HG03097 (cell line): Measurements from ENCODE around the gene CCDC175.

Experiments used
- ATAC-seq: cut with Tn5 transposase; IDR thresholded peaks from one replicate; pipeline ENCODE4 v1.9.1; 2021; ENCODE audit not compliant: unreplicated experiment, low FRiP score

The CCDC175 gene

DNA sequence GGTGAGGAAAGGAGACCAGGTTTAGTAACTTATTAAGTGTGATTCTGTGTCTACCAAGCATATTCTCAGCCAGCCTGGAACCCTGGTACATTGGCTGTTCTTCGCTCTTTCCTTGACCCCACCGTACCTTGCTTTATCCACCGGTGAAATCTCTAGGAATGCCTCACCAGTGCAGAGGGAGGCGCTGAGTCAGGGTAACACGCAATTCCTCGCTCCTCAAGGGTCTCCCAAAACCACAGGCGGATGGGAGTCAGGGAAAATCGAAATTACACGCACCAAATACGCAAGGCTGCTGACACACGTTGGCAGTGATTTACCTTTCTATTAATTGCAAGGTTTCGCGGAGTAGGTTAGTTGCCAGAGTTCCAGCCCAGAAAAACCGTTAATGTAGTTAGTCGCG lies 93.2 kb downstream of the CCDC175 start:
- ATAC-seq, result peak; percentile 0

DNA sequence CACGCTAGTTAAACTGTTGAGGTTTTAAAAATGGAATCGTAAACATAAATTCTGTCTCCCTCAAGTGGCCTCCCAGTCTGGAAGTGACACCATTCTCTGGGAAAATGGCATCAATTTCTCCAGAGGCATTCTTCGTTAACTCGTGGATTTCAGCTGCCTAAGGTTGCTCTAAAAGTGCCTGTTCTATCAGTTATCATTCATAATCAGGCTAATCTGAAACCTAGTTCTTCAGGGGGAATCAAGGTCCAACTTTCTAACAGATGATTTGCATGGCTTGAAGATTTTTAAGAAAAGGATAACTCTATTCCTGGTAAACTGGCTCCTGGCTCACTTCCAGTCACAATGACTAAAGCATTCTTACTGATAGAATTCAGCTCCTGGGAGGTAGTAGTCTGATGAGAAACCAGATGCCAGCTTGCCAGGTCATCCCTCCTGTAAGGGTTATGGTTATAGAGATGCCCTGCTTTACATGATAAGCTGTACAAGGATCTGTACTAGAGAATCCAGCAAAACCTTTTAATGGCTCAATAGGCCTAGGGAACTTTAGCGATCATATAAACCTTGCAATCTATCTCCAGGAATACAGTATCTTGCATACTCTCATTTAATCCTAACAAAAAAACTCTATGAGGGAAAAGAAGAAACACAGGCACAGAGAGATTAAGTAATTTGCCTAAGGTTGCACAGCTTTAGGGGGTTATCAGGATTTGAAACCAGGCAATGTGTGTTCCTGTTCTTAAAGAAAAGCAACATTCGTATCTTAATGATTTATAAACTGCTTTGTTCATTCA lies 93.9 kb downstream of the CCDC175 start:
- ATAC-seq, result no peak

DNA sequence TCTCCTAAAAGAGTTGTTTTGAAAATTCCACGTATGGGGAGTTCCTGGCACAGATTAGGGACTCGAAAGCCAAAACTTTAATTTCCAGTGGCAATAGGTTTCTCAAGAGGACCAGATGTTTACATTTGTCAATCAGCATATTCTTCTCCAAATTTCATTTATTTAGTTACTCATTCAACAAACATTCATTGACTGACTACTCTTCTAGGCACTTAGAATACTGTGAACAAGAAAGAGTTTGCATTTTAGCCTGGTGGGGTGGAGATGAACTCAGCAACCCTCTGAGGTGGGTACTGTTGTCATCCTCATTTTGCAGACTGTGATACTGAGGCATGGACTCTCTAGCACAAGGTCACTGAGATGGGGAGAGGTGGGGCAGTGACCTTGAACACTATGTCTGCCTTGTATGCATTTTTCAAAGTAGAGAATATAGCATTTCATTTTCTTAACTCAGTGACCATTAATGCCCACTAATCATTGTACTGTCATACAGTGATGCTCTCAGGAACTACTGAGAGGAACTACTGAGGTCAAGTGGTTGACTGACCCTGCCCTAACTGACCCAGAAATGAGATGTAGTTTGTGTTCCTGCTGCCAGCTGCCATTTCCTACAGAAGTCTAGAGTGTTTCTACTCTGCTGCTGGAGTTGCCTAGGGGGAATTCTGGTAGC lies 94.6 kb downstream of the CCDC175 start:
- no peak for ATAC-seq

- no peak for ATAC-seq
Measured at GRCh38 chr14:59481407-59481806, 95.2 kb downstream of the CCDC175 start.

- ATAC-seq, result no peak
Measured at GRCh38 chr14:59480166-59480565, 96.4 kb downstream of the CCDC175 start.

DNA sequence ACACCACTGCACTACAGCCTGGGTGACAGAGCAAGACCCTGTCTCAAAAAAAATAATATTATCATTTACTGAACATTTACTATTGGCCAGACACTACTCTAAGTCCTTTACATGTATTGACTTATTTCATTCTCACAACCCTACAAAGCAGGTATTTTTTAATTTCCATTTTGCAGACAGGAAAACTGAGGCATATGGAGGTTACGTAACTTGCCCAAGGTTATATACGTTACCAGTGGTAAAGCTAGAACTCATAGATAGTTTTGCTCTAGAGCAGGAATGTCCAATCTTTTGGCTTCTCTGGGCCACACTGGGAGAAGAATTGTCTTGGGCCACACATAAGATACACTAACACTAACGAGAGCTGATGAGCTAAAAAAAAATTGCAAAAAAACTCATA lies 98.1 kb downstream of the CCDC175 start:
- ATAC-seq, result no peak

DNA sequence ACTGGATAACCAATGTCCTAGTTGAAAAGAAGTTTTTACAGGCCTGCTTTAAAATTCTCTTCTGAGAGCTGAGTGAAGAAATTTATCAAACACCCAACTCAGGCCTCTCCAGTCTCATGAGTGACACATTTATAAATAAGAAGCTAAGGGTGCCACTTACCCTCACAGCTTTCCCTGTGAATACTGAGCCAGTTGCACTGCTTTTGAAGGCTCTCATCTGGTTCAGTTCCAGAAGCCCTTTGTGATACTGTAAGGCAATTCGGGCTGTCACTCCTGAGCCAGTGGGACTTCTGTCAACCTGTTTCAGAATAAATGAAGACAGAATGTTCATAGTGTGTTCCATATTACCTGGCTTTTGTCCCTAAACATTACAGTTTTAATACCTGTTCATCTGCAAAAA lies 100.9 kb downstream of the CCDC175 start:
- no peak for ATAC-seq

- no peak for ATAC-seq
Measured at GRCh38 chr14:59474172-59474571, 102.4 kb downstream of the CCDC175 start.

GRCh38 chr14:59465316-59466135 lies 111.1 kb downstream of the CCDC175 start, which contains the start of gene GPR135:
Gene GPR135, minus strand, starts transcription at chr14:59465380. Its CDS starts 154 bp downstream, at chr14:59465226.
- ATAC-seq, result peak; percentile 33

GRCh38 chr14:59464486-59465315 lies 111.9 kb downstream of the CCDC175 start:
- ATAC-seq, result peak; percentile 50

DNA sequence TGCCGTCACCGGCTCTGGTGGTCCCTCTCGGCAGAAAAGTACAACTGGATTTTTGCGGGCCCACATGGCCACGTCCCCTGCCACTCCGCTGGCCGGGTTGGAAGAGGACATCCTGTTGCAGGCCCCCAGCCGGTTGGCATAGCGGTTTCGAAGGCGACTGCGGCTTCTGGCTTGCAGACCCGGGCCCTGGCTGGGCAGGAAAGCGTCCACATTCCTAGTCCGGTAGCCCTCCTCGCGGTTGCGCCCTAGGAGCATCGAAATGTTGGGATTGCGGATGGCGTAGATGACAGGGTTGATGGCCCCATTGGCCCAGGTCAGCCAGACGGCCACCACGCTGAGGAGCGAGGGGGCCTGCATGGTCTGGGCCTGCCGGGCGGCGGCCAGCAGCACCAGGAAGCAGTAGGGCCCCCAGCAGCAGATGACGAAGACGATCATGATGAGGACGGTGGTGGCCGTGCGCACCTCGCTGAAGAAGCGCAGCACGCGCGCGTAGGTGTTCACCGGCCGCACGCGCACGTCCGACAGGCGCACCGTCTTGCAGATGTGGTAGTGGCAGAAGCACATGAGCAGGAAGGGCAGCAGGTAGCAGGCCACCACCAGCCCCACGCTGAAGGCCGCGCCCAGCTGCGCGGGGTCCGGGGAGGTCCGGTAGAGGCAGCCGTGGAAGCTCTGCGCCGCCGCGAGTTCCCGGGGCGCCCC lies 112.7 kb downstream of the CCDC175 start:
- peak; percentile 8 for ATAC-seq

GRCh38 chr14:59461891-59462290 lies 114.7 kb downstream of the CCDC175 start:
- ATAC-seq, result no peak

DNA sequence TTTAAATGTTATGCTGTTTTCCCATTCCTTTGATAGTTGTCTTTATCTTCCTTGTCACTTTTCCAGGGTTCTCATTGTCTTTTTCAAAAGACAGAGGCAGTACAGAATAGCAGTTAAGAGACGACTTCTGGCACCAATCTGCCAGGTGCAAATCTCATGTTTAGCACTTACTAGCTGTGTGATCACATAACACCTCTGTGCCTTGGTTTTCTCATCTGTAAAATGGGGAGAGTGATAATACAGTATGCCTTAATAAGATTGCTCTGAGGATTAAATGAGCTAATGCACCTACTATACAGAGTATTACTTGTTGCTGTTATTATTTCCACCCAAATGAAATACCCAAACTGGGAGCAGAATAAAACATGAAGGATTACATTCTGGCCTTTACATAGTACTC lies 116.2 kb downstream of the CCDC175 start:
- ATAC-seq, result no peak

DNA sequence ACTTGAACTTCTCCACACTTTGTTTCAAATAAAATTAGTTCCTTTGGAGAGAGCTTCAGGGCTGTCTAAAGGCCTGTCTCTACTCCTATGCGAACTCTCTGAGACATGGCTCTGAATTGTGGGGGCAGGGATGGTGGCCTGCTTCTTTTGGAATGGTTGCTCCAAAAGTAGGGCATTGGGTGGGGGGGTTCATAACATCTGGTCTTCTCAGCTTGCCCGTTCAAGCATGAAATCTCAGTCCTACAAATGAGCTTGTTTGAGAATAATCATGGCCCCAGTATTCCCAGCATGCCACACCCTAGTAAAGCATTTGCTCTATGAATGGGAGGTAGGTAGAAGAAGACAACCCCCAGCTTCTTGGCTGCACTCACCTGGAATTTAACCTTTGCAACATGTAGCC lies 118.1 kb downstream of the CCDC175 start:
- no peak for ATAC-seq

- ATAC-seq, result no peak
Measured at GRCh38 chr14:59455411-59455810, 121.2 kb downstream of the CCDC175 start.
